ENCODE measurements around the gene RHBDF2.

DNA sequence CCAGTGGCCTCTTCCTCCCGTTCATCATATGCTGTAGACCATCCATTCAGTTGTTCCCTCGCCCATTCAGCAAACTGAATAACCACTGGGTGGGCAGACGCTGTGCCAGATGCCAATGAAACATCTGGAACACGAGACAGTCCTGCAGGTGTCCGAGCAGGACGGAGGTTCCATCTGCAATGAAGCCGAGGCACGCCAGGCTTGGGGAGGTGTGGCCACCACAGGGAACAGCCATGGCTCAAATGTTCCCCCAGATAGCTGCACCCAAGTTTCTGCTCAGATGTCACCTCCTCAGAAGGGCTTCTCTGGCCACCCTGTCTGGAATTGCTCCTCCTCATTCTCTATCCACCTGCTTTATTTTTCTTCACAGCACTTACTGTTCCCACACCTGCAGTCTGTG, 78.8 kb downstream of the RHBDF2 start:
- TF ChIP-seq CREM (CRISPR knock-in tag; IDR thresholded peaks at IDR 0.05) (no peak), SP1 (CRISPR knock-in tag; conservative IDR thresholded peaks at IDR 0.05) (no peak), CBFB (CRISPR knock-in tag; IDR thresholded peaks at IDR 0.05; ENCODE audit: low read depth) (no peak)
- TF ChIP-seq, protein P1, sequence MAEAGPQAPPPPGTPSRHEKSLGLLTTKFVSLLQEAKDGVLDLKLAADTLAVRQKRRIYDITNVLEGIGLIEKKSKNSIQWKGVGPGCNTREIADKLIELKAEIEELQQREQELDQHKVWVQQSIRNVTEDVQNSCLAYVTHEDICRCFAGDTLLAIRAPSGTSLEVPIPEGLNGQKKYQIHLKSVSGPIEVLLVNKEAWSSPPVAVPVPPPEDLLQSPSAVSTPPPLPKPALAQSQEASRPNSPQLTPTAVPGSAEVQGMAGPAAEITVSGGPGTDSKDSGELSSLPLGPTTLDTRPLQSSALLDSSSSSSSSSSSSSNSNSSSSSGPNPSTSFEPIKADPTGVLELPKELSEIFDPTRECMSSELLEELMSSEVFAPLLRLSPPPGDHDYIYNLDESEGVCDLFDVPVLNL (CRISPR knock-in tag; IDR thresholded peaks at IDR 0.05; ENCODE audit: borderline replicate concordance, low read depth), result no peak
- TF ChIP-seq, protein P2, sequence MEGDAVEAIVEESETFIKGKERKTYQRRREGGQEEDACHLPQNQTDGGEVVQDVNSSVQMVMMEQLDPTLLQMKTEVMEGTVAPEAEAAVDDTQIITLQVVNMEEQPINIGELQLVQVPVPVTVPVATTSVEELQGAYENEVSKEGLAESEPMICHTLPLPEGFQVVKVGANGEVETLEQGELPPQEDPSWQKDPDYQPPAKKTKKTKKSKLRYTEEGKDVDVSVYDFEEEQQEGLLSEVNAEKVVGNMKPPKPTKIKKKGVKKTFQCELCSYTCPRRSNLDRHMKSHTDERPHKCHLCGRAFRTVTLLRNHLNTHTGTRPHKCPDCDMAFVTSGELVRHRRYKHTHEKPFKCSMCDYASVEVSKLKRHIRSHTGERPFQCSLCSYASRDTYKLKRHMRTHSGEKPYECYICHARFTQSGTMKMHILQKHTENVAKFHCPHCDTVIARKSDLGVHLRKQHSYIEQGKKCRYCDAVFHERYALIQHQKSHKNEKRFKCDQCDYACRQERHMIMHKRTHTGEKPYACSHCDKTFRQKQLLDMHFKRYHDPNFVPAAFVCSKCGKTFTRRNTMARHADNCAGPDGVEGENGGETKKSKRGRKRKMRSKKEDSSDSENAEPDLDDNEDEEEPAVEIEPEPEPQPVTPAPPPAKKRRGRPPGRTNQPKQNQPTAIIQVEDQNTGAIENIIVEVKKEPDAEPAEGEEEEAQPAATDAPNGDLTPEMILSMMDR (IDR thresholded peaks at IDR 0.05), result no peak
- TF ChIP-seq, protein P3, sequence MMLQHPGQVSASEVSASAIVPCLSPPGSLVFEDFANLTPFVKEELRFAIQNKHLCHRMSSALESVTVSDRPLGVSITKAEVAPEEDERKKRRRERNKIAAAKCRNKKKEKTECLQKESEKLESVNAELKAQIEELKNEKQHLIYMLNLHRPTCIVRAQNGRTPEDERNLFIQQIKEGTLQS (CRISPR knock-in tag; conservative IDR thresholded peaks at IDR 0.05), result no peak
- TF ChIP-seq, protein P4, sequence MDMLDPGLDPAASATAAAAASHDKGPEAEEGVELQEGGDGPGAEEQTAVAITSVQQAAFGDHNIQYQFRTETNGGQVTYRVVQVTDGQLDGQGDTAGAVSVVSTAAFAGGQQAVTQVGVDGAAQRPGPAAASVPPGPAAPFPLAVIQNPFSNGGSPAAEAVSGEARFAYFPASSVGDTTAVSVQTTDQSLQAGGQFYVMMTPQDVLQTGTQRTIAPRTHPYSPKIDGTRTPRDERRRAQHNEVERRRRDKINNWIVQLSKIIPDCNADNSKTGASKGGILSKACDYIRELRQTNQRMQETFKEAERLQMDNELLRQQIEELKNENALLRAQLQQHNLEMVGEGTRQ (CRISPR knock-in tag; IDR thresholded peaks at IDR 0.05), result no peak
- TF ChIP-seq, protein P5, sequence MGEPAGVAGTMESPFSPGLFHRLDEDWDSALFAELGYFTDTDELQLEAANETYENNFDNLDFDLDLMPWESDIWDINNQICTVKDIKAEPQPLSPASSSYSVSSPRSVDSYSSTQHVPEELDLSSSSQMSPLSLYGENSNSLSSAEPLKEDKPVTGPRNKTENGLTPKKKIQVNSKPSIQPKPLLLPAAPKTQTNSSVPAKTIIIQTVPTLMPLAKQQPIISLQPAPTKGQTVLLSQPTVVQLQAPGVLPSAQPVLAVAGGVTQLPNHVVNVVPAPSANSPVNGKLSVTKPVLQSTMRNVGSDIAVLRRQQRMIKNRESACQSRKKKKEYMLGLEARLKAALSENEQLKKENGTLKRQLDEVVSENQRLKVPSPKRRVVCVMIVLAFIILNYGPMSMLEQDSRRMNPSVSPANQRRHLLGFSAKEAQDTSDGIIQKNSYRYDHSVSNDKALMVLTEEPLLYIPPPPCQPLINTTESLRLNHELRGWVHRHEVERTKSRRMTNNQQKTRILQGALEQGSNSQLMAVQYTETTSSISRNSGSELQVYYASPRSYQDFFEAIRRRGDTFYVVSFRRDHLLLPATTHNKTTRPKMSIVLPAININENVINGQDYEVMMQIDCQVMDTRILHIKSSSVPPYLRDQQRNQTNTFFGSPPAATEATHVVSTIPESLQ (CRISPR knock-in tag; IDR thresholded peaks at IDR 0.05), result no peak
- TF ChIP-seq, protein P6, sequence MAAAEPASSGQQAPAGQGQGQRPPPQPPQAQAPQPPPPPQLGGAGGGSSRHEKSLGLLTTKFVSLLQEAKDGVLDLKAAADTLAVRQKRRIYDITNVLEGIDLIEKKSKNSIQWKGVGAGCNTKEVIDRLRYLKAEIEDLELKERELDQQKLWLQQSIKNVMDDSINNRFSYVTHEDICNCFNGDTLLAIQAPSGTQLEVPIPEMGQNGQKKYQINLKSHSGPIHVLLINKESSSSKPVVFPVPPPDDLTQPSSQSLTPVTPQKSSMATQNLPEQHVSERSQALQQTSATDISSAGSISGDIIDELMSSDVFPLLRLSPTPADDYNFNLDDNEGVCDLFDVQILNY (CRISPR knock-in tag; IDR thresholded peaks at IDR 0.05), result no peak

All from WTC11 (cell line).